Measurements from ENCODE around the gene KCTD16. TPM values are rescaled to one million over a fixed set of nuclear protein-coding genes. Genes with fewer than 3 reads are reported as not detected.
A peak's percentile ranks its signal among the peaks of the same experiment; 100 is the strongest.

Gene KCTD16
- polyA plus RNA-seq, 2 of the 4 experiments (the other 2 are of a cell fraction): 0.10 to 0.32 TPM

- TF ChIP-seq HEYL (CRISPR knock-in tag; IDR thresholded peaks at IDR 0.05): no peak
- TF ChIP-seq ZNF302 (CRISPR knock-in tag; IDR thresholded peaks at IDR 0.05): no peak
- TF ChIP-seq, protein P1, sequence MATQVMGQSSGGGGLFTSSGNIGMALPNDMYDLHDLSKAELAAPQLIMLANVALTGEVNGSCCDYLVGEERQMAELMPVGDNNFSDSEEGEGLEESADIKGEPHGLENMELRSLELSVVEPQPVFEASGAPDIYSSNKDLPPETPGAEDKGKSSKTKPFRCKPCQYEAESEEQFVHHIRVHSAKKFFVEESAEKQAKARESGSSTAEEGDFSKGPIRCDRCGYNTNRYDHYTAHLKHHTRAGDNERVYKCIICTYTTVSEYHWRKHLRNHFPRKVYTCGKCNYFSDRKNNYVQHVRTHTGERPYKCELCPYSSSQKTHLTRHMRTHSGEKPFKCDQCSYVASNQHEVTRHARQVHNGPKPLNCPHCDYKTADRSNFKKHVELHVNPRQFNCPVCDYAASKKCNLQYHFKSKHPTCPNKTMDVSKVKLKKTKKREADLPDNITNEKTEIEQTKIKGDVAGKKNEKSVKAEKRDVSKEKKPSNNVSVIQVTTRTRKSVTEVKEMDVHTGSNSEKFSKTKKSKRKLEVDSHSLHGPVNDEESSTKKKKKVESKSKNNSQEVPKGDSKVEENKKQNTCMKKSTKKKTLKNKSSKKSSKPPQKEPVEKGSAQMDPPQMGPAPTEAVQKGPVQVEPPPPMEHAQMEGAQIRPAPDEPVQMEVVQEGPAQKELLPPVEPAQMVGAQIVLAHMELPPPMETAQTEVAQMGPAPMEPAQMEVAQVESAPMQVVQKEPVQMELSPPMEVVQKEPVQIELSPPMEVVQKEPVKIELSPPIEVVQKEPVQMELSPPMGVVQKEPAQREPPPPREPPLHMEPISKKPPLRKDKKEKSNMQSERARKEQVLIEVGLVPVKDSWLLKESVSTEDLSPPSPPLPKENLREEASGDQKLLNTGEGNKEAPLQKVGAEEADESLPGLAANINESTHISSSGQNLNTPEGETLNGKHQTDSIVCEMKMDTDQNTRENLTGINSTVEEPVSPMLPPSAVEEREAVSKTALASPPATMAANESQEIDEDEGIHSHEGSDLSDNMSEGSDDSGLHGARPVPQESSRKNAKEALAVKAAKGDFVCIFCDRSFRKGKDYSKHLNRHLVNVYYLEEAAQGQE (IDR thresholded peaks at IDR 0.05): no peak
- TF ChIP-seq HOXB5 (CRISPR knock-in tag; IDR thresholded peaks at IDR 0.05): no peak
- ATAC-seq (no peak), DNase-seq (ENCODE audit: low read depth in 1 of 2, low spot score in 1 of 2) (no peak), FAIRE-seq (no peak)
- 64% methylated on average over 4 of the region's 4 CpGs for WGBS (ENCODE audit: missing lambda C conversion rate)
- H3K4me3 ChIP-seq: no peak overlapping the region
- peaks cover 7% of the 10 kb centered on the region; the same call in 1 of the 3 replicates for H3K9me3 ChIP-seq
- ChIA-PET POLR2A (no interaction called here), CTCF (no interaction called here)
- H3K4me2 ChIP-seq: no peak overlapping the region
- H3K4me1 ChIP-seq: no peaks in the 10 kb centered on the region
- H3K27ac ChIP-seq: no peak overlapping the region
Measured at GRCh38 chr5:144438237-144438636, 267.6 kb downstream of the KCTD16 start.

- H3K4me3 ChIP-seq: no peak overlapping the region
- no peak overlapping the region for H3K4me2 ChIP-seq
- ATAC-seq (no peak), FAIRE-seq (no peak), DNase-seq (ENCODE audit: low read depth in 1 of 2, low spot score in 1 of 2) (no peak)
- 37% methylated on average over 2 of the region's 2 CpGs for WGBS (ENCODE audit: missing lambda C conversion rate)
- TF ChIP-seq CHD2 (IDR thresholded peaks at IDR 0.05; ENCODE audit: low read length, partially characterized antibody): no peak
- TF ChIP-seq FOXS1 (CRISPR knock-in tag; IDR thresholded peaks at IDR 0.05): no peak
- no peak for TF ChIP-seq EHF (CRISPR knock-in tag; IDR thresholded peaks at IDR 0.05)
- no peak for TF ChIP-seq RNF2 (IDR thresholded peaks at IDR 0.05; ENCODE audit: borderline replicate concordance, low read depth)
- no peak for TF ChIP-seq CBX2 (IDR thresholded peaks at IDR 0.05; ENCODE audit: borderline replicate concordance, low read depth)
- no peak for TF ChIP-seq FOSL2 (IDR thresholded peaks at IDR 0.05)
- TF ChIP-seq FOSL2 (CRISPR knock-in tag; IDR thresholded peaks at IDR 0.05): no peak
- no peaks in the 10 kb centered on the region for H3K9me3 ChIP-seq
- H3K4me1 ChIP-seq: no peaks in the 10 kb centered on the region
- no peak overlapping the region for H3K27ac ChIP-seq
- ChIA-PET POLR2A (no interaction called here), CTCF (interaction anchor here (0.7 kb wide), 1 partner anchor 19 kb away, joined by 3 read pairs; no protein-coding TSS in a partner anchor)
Measured at GRCh38 chr5:144448457-144448856, 277.8 kb downstream of the KCTD16 start.

- ATAC-seq (no peak), DNase-seq (ENCODE audit: low read depth in 1 of 2, low spot score in 1 of 2) (peak in 1 of 2 experiments; percentile 3), FAIRE-seq (no peak)
- Histone ChIP-seq H3K4me1 (no peaks in the 10 kb centered on the region), H3K4me2 (peak overlapping the region; percentile 44; the same call in 2 of the 3 replicates), H3K27ac (peak overlapping the region; percentile 30 to 53; a peak in 3 of 6 replicates), H3K9me3 (no peaks in the 10 kb centered on the region), H3K4me3 (no peak overlapping the region)
- CTCF ChIA-PET: no interaction called here
- 15% methylated on average over 2 of the region's 2 CpGs for WGBS (ENCODE audit: missing lambda C conversion rate)
- POLR2A ChIA-PET: no interaction called here
- TF ChIP-seq ZFP36 (IDR thresholded peaks at IDR 0.05; ENCODE audit: borderline replicate concordance, partially characterized antibody) (no peak), MYC (IDR thresholded peaks at IDR 0.05; ENCODE audit: borderline replicate concordance, low read length) (no peak), HOXB5 (CRISPR knock-in tag; IDR thresholded peaks at IDR 0.05) (no peak), NR3C1 (IDR thresholded peaks at IDR 0.05) (no peak), ESRRA (IDR thresholded peaks at IDR 0.05; ENCODE audit: borderline replicate concordance, low read length) (no peak), HMGXB4 (CRISPR knock-in tag; IDR thresholded peaks at IDR 0.05; ENCODE audit: borderline replicate concordance) (no peak), RARB (CRISPR knock-in tag; IDR thresholded peaks at IDR 0.05) (no peak), ZSCAN20 (CRISPR knock-in tag; IDR thresholded peaks at IDR 0.05) (no peak), HDAC2 (IDR thresholded peaks at IDR 0.05) (no peak), FOXS1 (CRISPR knock-in tag; IDR thresholded peaks at IDR 0.05) (no peak), NPAS2 (CRISPR knock-in tag; IDR thresholded peaks at IDR 0.05; ENCODE audit: borderline replicate concordance) (no peak), TFCP2L1 (CRISPR knock-in tag; IDR thresholded peaks at IDR 0.05) (no peak)
Measured at GRCh38 chr5:144451187-144451973, 280.7 kb downstream of the KCTD16 start.
